Measurements from ENCODE around the gene IZUMO1.

Gene IZUMO1

DNA sequence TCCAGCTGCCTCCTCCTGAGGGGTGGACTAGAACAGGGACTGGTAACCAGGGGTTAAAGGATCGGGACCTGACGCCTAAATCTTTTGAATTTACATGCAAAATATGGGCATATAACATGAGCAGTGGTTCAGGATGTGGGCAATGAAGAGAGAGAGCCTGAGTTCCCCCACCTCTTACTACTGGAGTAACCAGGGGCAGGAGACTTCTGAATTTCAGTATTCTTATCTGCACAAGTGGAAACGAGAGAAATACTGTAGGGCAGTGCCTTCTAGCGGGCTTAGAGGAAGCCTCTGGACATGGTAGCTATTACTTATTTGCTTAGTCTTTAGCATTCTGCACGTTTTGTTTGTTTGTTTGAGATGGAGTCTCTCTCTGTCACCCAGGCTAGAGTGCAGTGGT lies 37.8 kb upstream of the IZUMO1 start:
- H3K27me3 ChIP-seq (replicated peaks), result no peaks in the 10 kb centered on the region
- in situ Hi-C loops (cut with HindIII; ENCODE audit: low pct_ligation_motif_present, low sequenced_read_pairs), result no loop called here
- peak; percentile 34 for TF ChIP-seq CTCF (IDR thresholded peaks at IDR 0.05; ENCODE audit: low read depth, low read length, missing control alignments)
- no peak overlapping the region for H3K4me3 ChIP-seq (ENCODE audit: low read depth, low read length)
- H3K27ac ChIP-seq, result no peak overlapping the region
- no peak for DNase-seq
- no peaks in the 10 kb centered on the region for H3K36me3 ChIP-seq (replicated peaks)

DNA sequence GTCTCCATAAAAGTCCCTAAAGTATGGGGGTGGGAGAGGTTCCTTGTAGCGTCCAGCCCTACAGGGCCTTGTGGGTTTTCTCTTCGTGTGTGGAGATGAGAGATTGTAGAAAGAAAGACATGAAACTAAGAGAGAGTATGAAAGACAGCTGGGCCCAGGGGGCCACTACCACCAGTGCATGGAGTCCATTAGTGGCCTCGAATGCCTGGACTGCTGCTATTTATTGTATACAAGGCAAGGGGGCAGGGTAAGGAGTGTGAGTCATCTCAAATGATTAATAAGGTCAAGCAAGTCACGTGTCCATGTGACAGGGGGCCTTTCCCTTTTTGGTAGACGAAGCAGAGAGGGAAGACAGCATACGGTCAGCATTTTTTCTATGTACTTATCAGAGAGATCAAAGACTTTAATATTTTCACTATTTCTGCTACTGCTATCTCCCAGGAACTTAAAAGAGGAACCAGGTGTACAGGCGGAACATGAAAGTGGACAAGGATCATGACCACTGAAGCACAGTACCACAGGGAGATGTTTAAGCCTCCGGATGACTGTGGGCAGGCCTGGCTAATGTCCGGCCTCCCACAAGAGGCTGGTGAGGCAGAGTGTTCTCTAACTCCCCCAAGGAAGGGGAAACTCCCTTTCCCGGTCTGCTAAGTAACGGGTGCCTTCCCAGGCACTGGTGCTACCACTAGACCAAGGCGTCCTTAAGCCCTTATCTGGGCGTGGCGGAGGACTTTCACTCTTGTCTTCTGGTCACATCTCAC lies 34.1 kb upstream of the IZUMO1 start:
- Histone ChIP-seq H3K27ac (no peak overlapping the region), H3K27me3 (replicated peaks) (no peaks in the 10 kb centered on the region), H3K36me3 (replicated peaks) (no peaks in the 10 kb centered on the region), H3K4me3 (ENCODE audit: low read depth, low read length) (no peak overlapping the region)
- no peak for TF ChIP-seq CTCF (IDR thresholded peaks at IDR 0.05; ENCODE audit: low read depth, low read length, missing control alignments)
- in situ Hi-C loops (cut with HindIII; ENCODE audit: low pct_ligation_motif_present, low sequenced_read_pairs), result no loop called here
- DNase-seq, result peak; percentile 52

DNA sequence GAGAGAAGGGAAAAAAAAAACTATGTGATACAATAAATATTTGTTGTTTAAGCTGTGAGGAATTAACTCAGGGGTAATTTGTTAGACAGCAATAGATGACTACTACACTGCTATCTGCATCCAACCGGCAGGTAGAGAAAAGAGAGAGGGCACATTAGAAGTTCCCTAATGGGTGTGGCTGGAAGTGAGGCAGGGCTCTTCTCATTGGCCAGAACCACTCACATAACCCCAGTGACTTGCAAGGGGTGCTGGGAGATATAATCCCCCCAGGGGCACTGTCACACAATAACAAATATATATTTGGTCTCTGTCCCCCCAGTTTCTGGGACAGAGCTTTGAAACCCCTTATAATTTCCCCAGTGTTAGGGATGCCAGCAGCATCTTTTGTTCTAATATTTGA lies 32.9 kb upstream of the IZUMO1 start:
- in situ Hi-C loops (cut with HindIII; ENCODE audit: low pct_ligation_motif_present, low sequenced_read_pairs), result no loop called here

DNA sequence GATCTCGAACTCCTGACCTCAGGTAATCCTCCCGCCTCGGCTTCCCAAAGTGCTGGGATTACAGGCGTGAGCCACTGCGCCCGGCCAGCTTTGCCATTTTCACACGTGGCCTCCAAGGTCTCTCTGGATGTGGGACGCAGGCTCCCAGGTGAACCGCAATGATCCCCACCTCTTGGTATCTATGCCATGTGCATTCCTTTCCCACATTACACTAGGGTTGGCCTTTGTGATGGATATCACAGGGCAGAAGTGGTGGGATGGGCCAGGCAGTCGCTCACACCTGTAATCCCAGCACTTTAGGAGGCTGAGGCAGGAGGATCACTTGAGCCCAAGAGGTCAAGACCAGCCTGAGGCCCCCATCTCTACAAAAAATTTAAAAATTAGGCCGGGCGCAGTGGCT lies 31.0 kb upstream of the IZUMO1 start:
- Histone ChIP-seq H3K4me3 (ENCODE audit: low read depth, low read length) (no peak overlapping the region), H3K36me3 (replicated peaks) (no peaks in the 10 kb centered on the region), H3K27ac (no peak overlapping the region), H3K27me3 (replicated peaks) (no peaks in the 10 kb centered on the region)
- DNase-seq, result no peak
- in situ Hi-C loops (cut with HindIII; ENCODE audit: low pct_ligation_motif_present, low sequenced_read_pairs), result no loop called here
- no peak for TF ChIP-seq CTCF (IDR thresholded peaks at IDR 0.05; ENCODE audit: low read depth, low read length, missing control alignments)

More for the DNA sequence above, 32.9 kb upstream of the IZUMO1 start:
- no peak for TF ChIP-seq CTCF (IDR thresholded peaks at IDR 0.05; ENCODE audit: low read depth, low read length, missing control alignments)
- no peak for DNase-seq
- Histone ChIP-seq H3K27ac (no peak overlapping the region), H3K36me3 (replicated peaks) (no peaks in the 10 kb centered on the region), H3K27me3 (replicated peaks) (no peaks in the 10 kb centered on the region), H3K4me3 (ENCODE audit: low read depth, low read length) (no peak overlapping the region)

- Histone ChIP-seq H3K27me3 (replicated peaks) (no peaks in the 10 kb centered on the region), H3K36me3 (replicated peaks) (no peaks in the 10 kb centered on the region), H3K4me3 (ENCODE audit: low read depth, low read length) (no peak overlapping the region), H3K27ac (no peak overlapping the region)
- TF ChIP-seq CTCF (IDR thresholded peaks at IDR 0.05; ENCODE audit: low read depth, low read length, missing control alignments), result no peak
- in situ Hi-C loops (cut with HindIII; ENCODE audit: low pct_ligation_motif_present, low sequenced_read_pairs), result no loop called here
- no peak for DNase-seq
Observed at GRCh38 chr19:48777139-48777538, 30.4 kb upstream of the IZUMO1 start.

GRCh38 chr19:48772503-48772953 lies 25.8 kb upstream of the IZUMO1 start:
- no peak for DNase-seq
- H3K27me3 ChIP-seq (replicated peaks), result no peaks in the 10 kb centered on the region
- H3K4me3 ChIP-seq (ENCODE audit: low read depth, low read length), result no peak overlapping the region
- no peaks in the 10 kb centered on the region for H3K36me3 ChIP-seq (replicated peaks)
- in situ Hi-C loops (cut with HindIII; ENCODE audit: low pct_ligation_motif_present, low sequenced_read_pairs), result no loop called here
- no peak for TF ChIP-seq CTCF (IDR thresholded peaks at IDR 0.05; ENCODE audit: low read depth, low read length, missing control alignments)
- H3K27ac ChIP-seq, result no peak overlapping the region

Data from brain microvascular endothelial cell (primary cell).